Stimulated activated CD8-positive, alpha-beta memory T cell treated with anti-CD3 and anti-CD28 coated beads, Interleukin-7, amount 100 ng/mL, for 24 hours (primary cell): Measurements from ENCODE around the gene CRYGB.

Experiments used
- DNase-seq: peaks from one replicate; pipeline ENCODE4 v3.0.0-alpha.2; 2020; ENCODE audit warnings: low read depth

The CRYGB gene

DNA sequence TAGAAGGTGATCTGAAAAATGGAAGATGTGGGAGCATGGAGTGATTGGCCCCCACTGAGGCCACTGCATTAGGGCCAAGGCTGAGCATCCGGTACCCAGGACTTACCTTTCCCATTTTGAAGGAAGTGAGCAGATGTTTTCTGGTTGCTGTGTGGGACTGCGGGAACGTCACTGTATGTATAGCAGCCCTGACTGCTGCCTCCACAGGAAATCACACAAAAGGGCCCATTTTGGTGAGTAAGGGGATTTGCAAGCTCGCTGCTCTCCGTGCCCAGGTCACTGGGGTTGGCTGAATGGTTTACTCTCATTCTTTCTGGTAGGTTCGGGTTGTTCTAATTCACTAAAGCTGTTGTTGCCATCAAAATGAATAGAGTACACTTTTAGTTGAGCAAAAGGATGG, at the start of gene CRYGB:
CRYGB (minus strand) TSS at position 153 of the 400 bp plus-strand sequence; CDS start at position 115, 38 bp downstream.
- no peak for DNase-seq

DNA sequence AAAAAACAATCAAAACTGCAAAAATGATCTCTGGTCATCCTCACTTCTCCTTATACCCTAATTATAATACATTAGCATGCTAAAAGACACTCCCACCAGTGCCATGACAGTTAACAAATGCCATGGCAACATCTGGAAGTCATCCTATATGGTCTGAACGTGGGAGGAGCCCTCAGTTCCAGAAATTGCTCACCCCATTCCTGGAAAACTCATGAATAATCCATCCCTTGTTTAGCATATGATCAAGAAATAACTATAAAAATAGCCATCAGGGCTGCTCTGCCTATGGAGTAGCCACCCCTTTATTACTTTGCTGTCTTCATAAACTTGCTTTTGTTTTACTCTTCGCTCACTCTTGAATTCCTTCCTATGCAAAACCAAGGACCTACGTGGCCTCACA, 49.6 kb upstream of the CRYGB start:
- no peak for DNase-seq

- DNase-seq = no peak
Observed at GRCh38 chr2:208192611-208193236, 46.8 kb upstream of the CRYGB start.

DNA sequence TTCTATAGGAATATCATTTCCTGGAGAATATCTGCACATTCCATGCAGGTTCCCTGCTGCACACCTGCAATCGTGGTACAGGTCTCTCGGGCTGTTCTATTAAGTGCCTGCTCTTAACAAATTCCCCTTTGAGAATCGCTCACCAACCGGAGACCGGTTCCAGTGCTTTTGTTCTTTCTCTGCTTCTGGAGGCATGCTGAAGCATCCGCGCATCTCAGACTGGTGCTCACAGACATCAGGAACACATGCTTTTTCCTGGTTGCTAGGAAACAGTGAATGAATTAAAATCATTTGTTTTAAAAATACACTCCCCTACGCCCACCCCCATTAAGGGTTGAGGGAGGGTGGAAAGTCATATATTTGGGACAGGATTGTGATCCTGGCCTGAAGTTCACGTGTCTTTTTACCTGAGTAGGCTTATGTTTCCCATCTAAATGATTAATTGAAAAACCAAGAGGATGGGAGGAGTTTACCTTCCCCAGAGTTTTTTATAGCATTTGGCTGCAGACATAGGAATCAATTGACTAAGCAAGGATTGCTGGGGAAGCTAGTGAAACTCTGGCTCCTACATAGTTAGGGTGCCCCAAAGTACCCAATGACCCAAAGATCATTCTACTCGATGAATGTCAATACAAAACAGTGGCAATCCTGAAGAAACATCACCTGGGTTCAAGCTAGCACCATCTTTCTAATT, 44.0 kb upstream of the CRYGB start, which contains the start of gene C2orf80:
C2orf80 (minus strand) TSS at position 221 of the 694 bp plus-strand sequence. CDS start 3,044 bp downstream, outside the sequence.
- no peak for DNase-seq

- DNase-seq = no peak
Observed at GRCh38 chr2:208189069-208189809, 43.3 kb upstream of the CRYGB start.

DNA sequence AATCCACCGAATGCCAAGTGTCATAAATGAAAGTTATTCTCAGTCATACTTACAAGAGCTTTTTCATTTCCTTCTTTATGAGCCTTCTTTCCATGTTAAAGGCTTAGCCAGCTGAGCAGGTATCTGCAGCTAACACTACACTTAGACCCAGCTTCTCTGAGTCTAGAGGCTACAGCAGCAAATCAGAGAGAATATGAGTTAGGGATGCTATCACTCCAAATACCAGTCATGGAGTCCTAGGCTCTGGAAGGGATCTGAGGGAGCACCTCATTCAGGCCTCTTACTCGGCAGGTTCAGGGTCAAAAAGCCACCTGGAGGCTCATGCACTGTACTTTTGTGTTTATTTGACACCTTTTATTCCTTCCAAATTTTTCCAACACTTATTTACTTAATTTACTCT, 40.9 kb upstream of the CRYGB start:
- no peak for DNase-seq

DNA sequence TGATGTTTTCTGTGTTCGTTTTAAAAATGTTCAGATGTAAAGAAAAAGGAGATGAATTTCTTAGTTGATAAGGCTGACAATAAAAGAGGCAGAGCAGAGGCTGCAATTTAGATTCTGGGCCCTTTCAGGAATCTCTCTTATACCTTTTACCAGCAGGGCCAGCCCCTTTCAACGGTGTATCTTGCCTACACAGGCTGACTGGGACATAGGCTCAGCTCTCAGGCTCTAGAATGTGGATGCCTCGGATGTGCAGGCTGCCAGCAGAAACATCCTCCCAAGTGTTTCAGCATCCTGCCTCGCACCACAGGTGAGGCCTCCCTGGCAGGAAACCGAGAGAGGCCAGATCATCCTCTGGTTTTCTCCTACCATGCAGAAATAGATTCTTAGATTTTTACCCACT, 40.5 kb upstream of the CRYGB start:
- no peak for DNase-seq

DNA sequence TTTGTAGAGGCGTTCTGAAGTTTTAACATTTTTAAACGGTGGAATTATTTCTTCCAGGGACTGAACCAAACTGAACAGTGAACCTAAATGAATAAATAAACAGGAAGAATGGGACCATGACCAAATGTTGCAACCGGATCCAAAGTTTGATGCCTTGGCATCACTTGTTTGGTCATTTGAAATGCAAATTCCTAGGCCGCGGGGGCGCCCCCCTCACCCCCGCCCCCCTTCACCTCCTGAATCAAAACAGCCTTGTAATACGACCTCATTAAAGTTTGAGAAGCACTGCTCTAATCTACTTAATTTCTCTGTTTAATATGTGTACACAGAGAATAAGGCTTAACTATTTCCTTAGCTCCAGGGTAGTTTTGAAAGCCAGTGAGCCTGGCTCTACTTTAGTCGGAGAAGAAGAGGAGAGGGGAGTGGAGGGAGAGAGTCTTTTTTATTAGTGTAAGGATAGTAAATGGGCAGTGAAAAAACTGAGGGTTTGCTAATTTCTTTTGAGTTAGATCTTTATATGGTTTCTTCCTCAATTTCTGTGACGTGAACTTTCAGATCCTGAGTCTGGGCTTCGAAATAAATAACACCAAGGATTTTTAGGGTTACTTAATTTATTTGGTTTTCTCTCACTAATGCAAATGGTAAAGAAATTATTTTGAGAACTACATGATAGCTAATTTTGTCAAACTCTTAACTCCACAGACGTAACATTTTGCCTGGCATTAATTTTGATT, 38.2 kb upstream of the CRYGB start:
- no peak for DNase-seq

- no peak for DNase-seq
Observed at GRCh38 chr2:208183526-208183925, 37.6 kb upstream of the CRYGB start.

DNA sequence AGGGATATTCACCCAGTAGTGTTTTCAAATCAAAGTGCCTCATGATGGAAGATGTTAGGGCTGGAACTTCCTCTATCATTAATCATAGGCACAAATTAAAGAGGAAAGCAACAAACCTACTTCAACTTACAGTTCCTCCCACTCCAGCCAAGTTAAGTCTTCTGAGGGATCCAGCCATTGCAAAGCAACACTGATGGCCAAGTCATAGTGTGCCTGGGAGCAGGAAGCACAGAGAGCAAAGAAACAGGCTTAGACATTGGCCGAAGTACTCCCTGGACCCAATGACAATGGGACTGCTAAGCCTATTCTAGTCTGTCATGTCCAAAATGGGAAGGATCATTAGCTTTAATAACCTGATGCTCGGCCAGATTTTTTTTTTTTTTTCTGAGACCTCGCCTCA, 36.9 kb upstream of the CRYGB start:
- DNase-seq = no peak

DNA sequence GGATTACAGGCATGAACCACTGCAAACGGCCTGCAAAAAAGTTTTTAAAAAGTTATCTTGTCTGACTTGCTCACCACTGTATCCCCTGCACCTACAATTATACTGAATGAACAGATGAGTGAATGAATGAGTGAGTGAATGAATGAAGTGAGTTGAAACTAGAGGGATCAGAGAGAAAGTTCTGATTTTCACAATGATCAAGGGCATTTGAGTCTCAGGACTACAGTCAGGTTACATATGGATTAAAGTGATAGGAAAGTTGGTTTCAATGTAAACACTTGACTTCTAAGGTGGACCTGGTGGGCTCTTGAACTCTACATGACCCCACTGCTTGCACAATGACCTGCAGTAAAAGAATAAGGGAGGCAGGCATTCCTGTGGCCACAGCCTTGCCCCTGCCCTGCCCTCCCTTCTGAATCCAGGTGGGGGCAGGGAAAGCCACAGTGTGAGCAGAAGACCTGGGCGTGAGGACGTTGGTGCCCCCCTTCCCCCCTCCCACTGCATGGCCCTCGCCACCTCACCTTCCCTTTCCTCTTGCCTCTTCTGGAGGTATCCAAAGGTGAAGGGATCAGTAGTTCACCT, 33.2 kb upstream of the CRYGB start:
- no peak for DNase-seq

GRCh38 chr2:208175840-208176153, 29.8 kb upstream of the CRYGB start:
- DNase-seq = no peak

DNA sequence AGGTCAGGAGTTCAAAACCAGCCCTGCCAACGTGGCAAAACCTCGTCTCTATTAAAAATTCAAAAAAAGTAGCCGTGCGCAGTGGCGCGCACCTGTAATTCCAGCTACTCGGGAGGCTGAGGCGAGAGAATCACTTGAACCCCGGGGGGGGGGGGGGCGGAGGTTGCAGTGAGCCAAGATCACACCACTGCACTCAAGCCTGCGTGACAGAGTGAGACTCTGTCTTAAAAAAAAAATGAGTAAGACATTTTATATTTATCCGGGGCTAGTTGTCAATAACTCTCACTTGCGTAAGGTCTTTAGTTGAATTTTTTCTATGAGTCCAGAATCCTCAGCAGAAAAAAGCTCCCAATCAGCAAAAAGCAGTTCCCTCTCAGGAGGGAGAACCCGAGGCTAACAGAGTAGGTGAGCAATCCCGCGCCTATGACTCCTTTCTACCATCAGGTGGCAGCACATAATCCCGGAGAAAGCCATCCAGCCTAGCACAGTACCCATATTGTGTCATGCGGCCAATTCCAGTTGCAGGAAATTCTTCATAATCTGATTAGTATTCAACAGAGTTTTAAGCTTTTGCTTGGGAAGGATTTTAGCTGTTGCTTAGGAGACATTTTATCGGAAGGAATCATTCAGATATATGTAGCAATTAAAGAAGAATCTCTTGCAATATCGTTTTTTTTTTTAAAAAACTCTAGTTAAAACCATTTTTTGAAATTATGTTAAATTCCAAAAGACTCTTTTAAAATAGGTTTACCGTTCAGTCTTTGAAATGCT, 29.3 kb upstream of the CRYGB start:
- peak; percentile 9 for DNase-seq

- no peak for DNase-seq
Observed at GRCh38 chr2:208174144-208174543, 28.2 kb upstream of the CRYGB start.

- DNase-seq = no peak
Observed at GRCh38 chr2:208172125-208172524, 26.2 kb upstream of the CRYGB start.

- no peak for DNase-seq
Observed at GRCh38 chr2:208164951-208165755, 19.2 kb upstream of the CRYGB start.

DNA sequence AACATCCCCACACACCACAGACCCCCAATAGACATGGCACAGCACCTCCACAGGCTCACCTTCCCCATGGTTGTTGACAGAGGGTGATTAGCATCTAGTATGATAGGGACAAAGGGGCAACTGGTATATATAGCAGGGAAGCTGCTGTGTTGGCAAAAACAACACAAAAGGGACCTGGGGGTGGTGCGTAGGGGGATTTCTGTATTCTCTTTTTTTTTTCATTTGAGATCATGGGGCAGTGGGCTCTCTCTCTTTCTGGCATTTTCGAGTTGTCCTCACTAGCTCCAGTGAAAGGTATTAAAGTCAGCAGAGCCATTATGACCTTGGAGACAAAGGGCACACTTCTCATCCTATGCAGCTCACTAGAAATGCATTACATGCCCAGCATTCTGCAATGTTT, 17.5 kb upstream of the CRYGB start, which contains the start of gene CRYGA:
CRYGA (minus strand) TSS at position 101 of the 400 bp plus-strand sequence; CDS start at position 68, 33 bp downstream.
- no peak for DNase-seq

- no peak for DNase-seq
Observed at GRCh38 chr2:208156439-208156838, 10.5 kb upstream of the CRYGB start.

DNA sequence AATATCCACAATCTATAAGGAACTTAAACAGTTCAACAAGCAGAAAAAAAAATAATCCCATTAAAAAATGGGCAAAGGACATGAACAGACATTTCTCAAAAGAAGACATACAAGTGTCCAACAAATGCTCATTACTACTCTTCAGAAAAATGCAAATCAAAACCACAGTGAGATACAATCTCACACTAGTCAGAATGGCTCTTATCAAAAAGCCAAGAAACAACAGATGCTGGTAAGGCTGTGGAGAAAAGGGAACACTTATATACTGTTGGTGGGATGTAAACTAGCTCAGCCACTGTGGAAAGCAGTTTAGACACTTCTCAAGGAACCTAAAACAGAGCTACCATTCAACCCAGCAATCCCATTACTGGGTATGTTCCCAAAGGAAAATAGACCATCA, 7.2 kb upstream of the CRYGB start:
- DNase-seq = no peak

GRCh38 chr2:208150956-208151355, 5.0 kb upstream of the CRYGB start:
- DNase-seq = no peak
